PC-3 (cell line): ENCODE measurements around the gene ZFAND4. TPM values are rescaled to one million over a fixed set of nuclear protein-coding genes. Genes with fewer than 3 reads are reported as not detected.
"Not testable (repeated sequence)": the region's sequence is repeated elsewhere in the genome, so short reads cannot be mapped to it uniquely, and the experiment has no call there.

Source experiments
- ATAC-seq: fragments of 200-7000 bp; cut with Tn5 transposase; 2 replicates; pipeline ENCODE4 v1.9.1; 2020; ENCODE audit warnings: mild to moderate bottlenecking, moderate library complexity
- Bru-seq: library from RNA; stranded (reverse); fragments of 400-500 nt; gene quantifications from one replicate; lab custom pipeline; 2021; lab: Mats Ljungman, UMichigan
- BruChase-seq, 2 experiments: library from RNA; stranded (reverse); fragments of 400-500 nt; gene quantifications; one replicate each; lab custom pipeline; 2021; lab: Mats Ljungman, UMichigan
- BruUV-seq: library from RNA; stranded (reverse); fragments of 400-500 nt; replicated peaks from 2 replicates; lab custom pipeline; 2021; lab: Mats Ljungman, UMichigan
- CTCF ChIA-PET: fragments of 300-600 bp; sonication (Branson Sonifier 250); formaldehyde crosslinking; loops from one replicate; lab custom pipeline; 2022; ENCODE audit warnings: antibody characterized with exemption; lab: Charles Lee
- POLR2A ChIA-PET: fragments of 300-600 bp; sonication (Branson Sonifier 250); formaldehyde crosslinking; loops from one replicate; lab custom pipeline; 2022; ENCODE audit warnings: antibody characterized with exemption; ENCODE audit not compliant: unreplicated experiment; lab: Charles Lee
- DNase-seq: peaks from one replicate; pipeline ENCODE4 v3.0.0-alpha.2; 2015
- H2AFZ ChIP-seq: fragments of 300-600 bp; sonication (generic); 2 replicates; pipeline ENCODE4 v1.6.0; 2016; ENCODE audit warnings: antibody characterized with exemption, low read length
- H3F3A ChIP-seq: fragments of 300-600 bp; sonication (generic); one replicate; pipeline ENCODE4 v1.6.0; 2017; ENCODE audit warnings: antibody characterized with exemption, low read length, control low read depth, mild to moderate bottlenecking; ENCODE audit not compliant: unreplicated experiment
- H3K27ac ChIP-seq: fragments of 300-600 bp; sonication (generic); 2 replicates; pipeline ENCODE4 v1.5.1; 2016; ENCODE audit warnings: mild to moderate bottlenecking, low read length
- H3K27me3 ChIP-seq: fragments of 300-600 bp; sonication (generic); 2 replicates; pipeline ENCODE4 v1.6.1; 2016; ENCODE audit warnings: low read length, mixed read lengths
- H3K36me3 ChIP-seq: fragments of 300-600 bp; sonication (generic); 2 replicates; pipeline ENCODE4 v1.6.1; 2016; ENCODE audit warnings: low read depth, mixed run types, low read length, mixed read lengths
- H3K4me1 ChIP-seq: fragments of 300-600 bp; sonication (generic); 2 replicates; pipeline ENCODE4 v1.5.1; 2016; ENCODE audit warnings: low read length; ENCODE audit not compliant: insufficient read depth
- H3K4me2 ChIP-seq: fragments of 300-600 bp; sonication (generic); 2 replicates; pipeline ENCODE4 v1.6.0; 2016; ENCODE audit warnings: low read length
- H3K4me3 ChIP-seq: fragments of 300-600 bp; sonication (generic); 2 replicates; pipeline ENCODE4 v1.5.1; 2016; ENCODE audit warnings: mild to moderate bottlenecking, low read length, mixed read lengths
- H3K79me2 ChIP-seq: fragments of 300-600 bp; sonication (generic); 2 replicates; pipeline ENCODE4 v1.6.1; 2017; ENCODE audit warnings: low read length, mixed read lengths
- H3K9ac ChIP-seq: fragments of 300-600 bp; sonication (generic); 2 replicates; pipeline ENCODE4 v1.6.0; 2016; ENCODE audit warnings: mild to moderate bottlenecking, low read length
- H3K9me2 ChIP-seq: fragments of 300-600 bp; sonication (generic); replicated peaks from 2 replicates; pipeline ENCODE4 v1.6.1; 2016; ENCODE audit warnings: mixed run types, low read length, mixed read lengths
- H3K9me3 ChIP-seq: fragments of 300-600 bp; sonication (generic); 2 replicates; pipeline ENCODE4 v1.6.1; 2016; ENCODE audit warnings: low read length, mixed read lengths
- H4K20me1 ChIP-seq: fragments of 300-600 bp; sonication (generic); 2 replicates; pipeline ENCODE4 v1.6.1; 2016; ENCODE audit warnings: low read length, mixed read lengths
- EZH2 ChIP-seq: fragments of 300-600 bp; sonication (generic); IDR thresholded peaks from one replicate; pipeline ENCODE4 v1.6.1; 2017; ENCODE audit warnings: antibody characterized with exemption, mild to moderate bottlenecking, low read length; ENCODE audit not compliant: unreplicated experiment
- EZH2phosphoT487 ChIP-seq: fragments of 300-600 bp; sonication (generic); IDR thresholded peaks from 2 replicates; pipeline ENCODE4 v1.6.1; 2018; ENCODE audit warnings: mild to moderate bottlenecking, antibody characterized with exemption, low read length, borderline replicate concordance
- intact Hi-C: fragments of 100-400 bp; cut with micrococcal nuclease; formaldehyde crosslinking; loops from 2 replicates; pipeline ENCODE4 v1.9.0; 2023
- long read RNA-seq: library from polyadenylated mRNA; unstranded; transcript quantifications from one replicate; pipeline ENCODE4 v2.0.0, GENCODE V29; 2021; ENCODE audit not compliant: unreplicated experiment
- total RNA-seq: library from RNA; depleted of rRNA; stranded (reverse); fragments of >200 nt; gene quantifications from 2 replicates; pipeline ENCODE4 v1.2.3, GENCODE V29; 2014; rRNA removed
- TF ChIP-seq, protein P1 (sequence below): fragments of 300-600 bp; sonication (generic); conservative IDR thresholded peaks from 2 replicates; pipeline ENCODE4 v1.5.1; 2017; ENCODE audit warnings: antibody characterized with exemption, low read depth, mild to moderate bottlenecking, low read length

The ZFAND4 gene
- total RNA-seq (7.9 and 8.7 TPM in 2 replicates), Bru-seq, nascent RNA (percentile 60 among the genes with signal in this experiment), BruChase-seq, experiment 1, labeled RNA remaining after a 6-hour chase (percentile 58 among the genes with signal in this experiment), BruChase-seq, experiment 2, labeled RNA remaining after a 2-hour chase (percentile 55 among the genes with signal in this experiment)
- long read RNA-seq, partial matches to known transcripts = 3 of 26 reads
- long read RNA-seq, other reads (novel, unspliced or antisense) = 20 of 26 reads

GRCh38 chr10:45672181-45673073, at the start of gene ZFAND4:
ZFAND4 (minus strand) TSS chr10:45672772; CDS start chr10:45663725, 9,047 bp downstream.
- peak within 1 kb of the TSS; percentile 90 for H2AFZ ChIP-seq
- peak within 1 kb of the TSS; percentile 60 for H3K27ac ChIP-seq
- no peaks in the 10 kb centered on the region for H3K36me3 ChIP-seq
- DNase-seq = peak; percentile 90
- intact Hi-C loops = loop anchor here (10.0 kb wide), 3 partner anchors 208 to 668 kb away; partner anchors contain the start of gene ZNF22
- no peaks in the 10 kb centered on the region for H3K27me3 ChIP-seq
- ATAC-seq = peak; percentile 95
- peak within 1 kb of the TSS; percentile 89 for H3K4me2 ChIP-seq
- 0 out of 2 replicates have a peak, but pooled peaks have one; percentile 24 for TF ChIP-seq EZH2phosphoT487
- TF ChIP-seq, protein P1, sequence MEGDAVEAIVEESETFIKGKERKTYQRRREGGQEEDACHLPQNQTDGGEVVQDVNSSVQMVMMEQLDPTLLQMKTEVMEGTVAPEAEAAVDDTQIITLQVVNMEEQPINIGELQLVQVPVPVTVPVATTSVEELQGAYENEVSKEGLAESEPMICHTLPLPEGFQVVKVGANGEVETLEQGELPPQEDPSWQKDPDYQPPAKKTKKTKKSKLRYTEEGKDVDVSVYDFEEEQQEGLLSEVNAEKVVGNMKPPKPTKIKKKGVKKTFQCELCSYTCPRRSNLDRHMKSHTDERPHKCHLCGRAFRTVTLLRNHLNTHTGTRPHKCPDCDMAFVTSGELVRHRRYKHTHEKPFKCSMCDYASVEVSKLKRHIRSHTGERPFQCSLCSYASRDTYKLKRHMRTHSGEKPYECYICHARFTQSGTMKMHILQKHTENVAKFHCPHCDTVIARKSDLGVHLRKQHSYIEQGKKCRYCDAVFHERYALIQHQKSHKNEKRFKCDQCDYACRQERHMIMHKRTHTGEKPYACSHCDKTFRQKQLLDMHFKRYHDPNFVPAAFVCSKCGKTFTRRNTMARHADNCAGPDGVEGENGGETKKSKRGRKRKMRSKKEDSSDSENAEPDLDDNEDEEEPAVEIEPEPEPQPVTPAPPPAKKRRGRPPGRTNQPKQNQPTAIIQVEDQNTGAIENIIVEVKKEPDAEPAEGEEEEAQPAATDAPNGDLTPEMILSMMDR = peak; percentile 48; the same call in 1 of the 2 replicates
- no peak for TF ChIP-seq EZH2
- H3K9ac ChIP-seq = peak within 1 kb of the TSS; percentile 73
- H3K9me2 ChIP-seq = no peaks in the 10 kb centered on the region
- no peaks in the 10 kb centered on the region for H3F3A ChIP-seq
- ChIA-PET POLR2A (no interaction called here), CTCF (interaction anchor here (1.1 kb wide), 1 partner anchor 422 kb away, joined by 3 read pairs; no protein-coding TSS in a partner anchor)
- BruUV-seq = no TSS peak
- H3K9me3 ChIP-seq = no peaks in the 10 kb centered on the region
- peaks cover 4% of the 10 kb centered on the region for H3K4me1 ChIP-seq
- H3K79me2 ChIP-seq = peaks cover 16% of the 10 kb centered on the region
- no peaks in the 10 kb centered on the region for H4K20me1 ChIP-seq
- H3K4me3 ChIP-seq = peak within 1 kb of the TSS; percentile 77

DNA sequence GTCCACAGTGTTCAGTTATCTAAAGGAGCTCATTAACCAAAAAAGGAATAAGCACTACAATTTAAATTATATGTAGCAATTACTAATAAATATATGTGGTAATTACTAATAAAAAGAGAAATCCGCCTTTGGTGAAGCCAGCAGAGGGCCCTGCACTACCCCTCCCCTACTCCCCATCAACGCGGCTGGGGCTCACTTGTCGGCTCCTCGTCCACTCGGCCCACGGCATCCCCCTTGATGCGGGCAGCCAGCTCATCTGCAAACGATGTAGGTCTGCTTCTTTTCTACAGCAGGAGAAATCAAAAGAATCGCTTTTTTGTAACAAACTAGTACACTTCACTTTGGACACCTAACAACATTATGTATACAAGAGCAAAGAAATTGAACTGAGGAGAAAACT, 48.9 kb upstream of the ZFAND4 start:
- H3K4me1 ChIP-seq, H3K4me3 ChIP-seq, H3K27ac ChIP-seq, H3K9me2 ChIP-seq, H3K9ac ChIP-seq, H3K4me2 ChIP-seq, H3K36me3 ChIP-seq, H3F3A ChIP-seq, H2AFZ ChIP-seq, CTCF ChIA-PET, POLR2A ChIA-PET, DNase-seq, ATAC-seq, intact Hi-C loops, H4K20me1 ChIP-seq, H3K27me3 ChIP-seq, BruUV-seq, H3K79me2 ChIP-seq, H3K9me3 ChIP-seq: not testable (repeated sequence)

DNA sequence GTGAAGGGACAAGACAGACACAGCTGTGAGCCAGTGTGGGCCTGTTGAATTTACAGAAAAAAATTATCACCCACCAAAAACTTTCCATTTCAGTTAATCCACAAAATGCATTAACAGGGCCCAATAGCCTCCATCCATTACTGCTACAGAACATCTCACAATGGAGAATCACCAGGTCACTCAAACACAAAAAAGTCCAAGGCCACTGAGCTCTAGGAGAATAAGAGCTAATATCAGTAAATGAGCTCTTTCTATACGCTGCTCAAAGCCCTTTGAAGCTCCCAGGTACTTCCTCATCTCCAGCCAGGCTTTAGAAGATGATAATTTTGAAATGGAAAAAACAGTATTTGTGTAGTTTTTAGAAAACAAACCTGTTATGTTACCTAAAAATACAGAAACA, 45.1 kb upstream of the ZFAND4 start:
- H2AFZ ChIP-seq, H3K9me3 ChIP-seq, H4K20me1 ChIP-seq, H3K4me1 ChIP-seq, H3K27ac ChIP-seq, POLR2A ChIA-PET, H3K9me2 ChIP-seq, H3K4me3 ChIP-seq, CTCF ChIA-PET, H3F3A ChIP-seq, intact Hi-C loops, H3K36me3 ChIP-seq, BruUV-seq, H3K4me2 ChIP-seq, H3K9ac ChIP-seq, DNase-seq, H3K79me2 ChIP-seq, H3K27me3 ChIP-seq, ATAC-seq: not testable (repeated sequence)

- DNase-seq, H4K20me1 ChIP-seq, H2AFZ ChIP-seq, H3K9me2 ChIP-seq, H3F3A ChIP-seq, H3K4me2 ChIP-seq, H3K9me3 ChIP-seq, H3K27ac ChIP-seq, CTCF ChIA-PET, H3K79me2 ChIP-seq, H3K4me1 ChIP-seq, H3K27me3 ChIP-seq, BruUV-seq, ATAC-seq, intact Hi-C loops, H3K9ac ChIP-seq, POLR2A ChIA-PET, H3K4me3 ChIP-seq, H3K36me3 ChIP-seq: not testable (repeated sequence)
Measured at GRCh38 chr10:45717053-45717452, 44.5 kb upstream of the ZFAND4 start.

DNA sequence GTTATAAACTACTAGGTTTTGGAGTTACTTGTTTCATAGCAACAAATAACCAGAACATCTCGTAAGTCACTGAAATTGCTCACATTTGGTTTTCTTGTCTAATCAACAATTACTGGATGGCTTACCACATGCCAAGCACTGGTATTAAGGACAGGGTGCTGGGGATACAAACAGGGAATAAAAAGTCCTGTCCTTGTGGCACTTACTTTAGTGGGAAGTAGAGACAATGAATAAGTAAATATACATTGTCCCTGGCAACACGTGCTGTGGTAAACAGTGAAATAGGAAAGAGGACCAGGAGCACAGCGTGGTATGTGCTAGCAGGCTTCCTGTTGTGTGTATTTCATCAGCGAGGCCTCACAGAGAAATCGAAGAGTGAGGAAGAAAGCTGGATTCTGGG, 38.7 kb upstream of the ZFAND4 start:
- H3K4me2 ChIP-seq, ATAC-seq, H4K20me1 ChIP-seq, intact Hi-C loops, H3K79me2 ChIP-seq, H3K9ac ChIP-seq, H3K4me1 ChIP-seq, H3K9me3 ChIP-seq, H3K9me2 ChIP-seq, H3K36me3 ChIP-seq, H3F3A ChIP-seq, H2AFZ ChIP-seq, H3K27ac ChIP-seq, DNase-seq, H3K27me3 ChIP-seq, POLR2A ChIA-PET, BruUV-seq, CTCF ChIA-PET, H3K4me3 ChIP-seq: not testable (repeated sequence)
